ENCODE data around the gene ANXA9.

- TF ChIP-seq POLR2AphosphoS5 (IDR thresholded peaks at IDR 0.05; ENCODE audit: borderline replicate concordance, low read depth, low read length), result no peak
- TF ChIP-seq EZH2 (IDR thresholded peaks at IDR 0.05), result no peak
Observed at GRCh38 chr1:150969626-150970025, 12.5 kb upstream of the ANXA9 start.
